Esophagus muscularis mucosa (tissue), 4 donors: Measurements from ENCODE around the gene RET. TPM values are rescaled to one million over a fixed set of nuclear protein-coding genes. Genes with fewer than 3 reads are reported as not detected.
A peak's percentile ranks its signal among the peaks of the same experiment; 100 is the strongest.

ENCODE experiments used
- DNase-seq: peaks from one replicate; pipeline ENCODE4 v3.0.0-alpha.2; 2017; ENCODE audit errors: extremely low spot score
- H3K27ac ChIP-seq, 4 donors: fragments of 200-600 bp; sonication (generic); replicated peaks in 1 of 4; 1 replicate in 3 of 4; 2 replicates in 1 of 4; pipeline ENCODE4 v1.5.1; 2016 to 2019; ENCODE audit warnings: mild to moderate bottlenecking in 1 of 4
- H3K27me3 ChIP-seq, 4 donors: fragments of 200-600 bp; sonication (generic); one replicate each; pipeline versions ENCODE4 v1.5.1 to v1.6.0; 2016 to 2019
- H3K36me3 ChIP-seq, 4 donors: fragments of 200-600 bp; sonication (generic); one replicate each; pipeline ENCODE4 v1.5.1; 2016 to 2019
- H3K4me1 ChIP-seq, 4 donors: fragments of 200-600 bp; sonication (generic); one replicate each; pipeline ENCODE4 v1.5.1; 2016 to 2019
- H3K4me3 ChIP-seq, 4 donors: fragments of 200-600 bp; sonication (generic); 1 replicate in 2 of 4; 2 replicates in 2 of 4; pipeline ENCODE4 v1.5.1; 2016 to 2019; ENCODE audit warnings: mild to moderate bottlenecking in 4 of 4, moderate library complexity in 1 of 4
- H3K9me3 ChIP-seq, 4 donors: fragments of 200-600 bp; sonication (generic); 1 replicate in 3 of 4; 2 replicates in 1 of 4; pipeline ENCODE4 v1.5.1; 2016 to 2019
- EP300 ChIP-seq: sonication (generic); formaldehyde crosslinking; IDR thresholded peaks from one replicate; pipeline ENCODE4 v1.6.1; 2017; ENCODE audit warnings: antibody characterized with exemption
- POLR2A ChIP-seq: fragments of 450-650 bp; IDR thresholded peaks from one replicate; pipeline ENCODE4 v1.6.1; 2017; ENCODE audit warnings: antibody characterized with exemption, moderate library complexity, mild to moderate bottlenecking, low read depth
- POLR2AphosphoS5 ChIP-seq, 2 donors: sonication (generic); formaldehyde crosslinking; IDR thresholded peaks; one replicate each; pipeline ENCODE4 v1.6.1; 2017; ENCODE audit warnings: antibody characterized with exemption in 2 of 2
- WGBS: methylation state at CpG from one replicate; pipeline ENCODE4 v1.1.5; 2018; 5-methylcytosine and 5-hydroxymethylcytosine counted together
- intact Hi-C: fragments of 100-400 bp; cut with DNase I; formaldehyde crosslinking; loops from one replicate; pipeline ENCODE4 v1.15.1; 2023
- total RNA-seq, 4 donors: library from RNA; depleted of rRNA; stranded (reverse); fragments of >200 nt; gene quantifications; one replicate each; pipeline versions ENCODE4 v1.1.0 to v1.2.1, GENCODE V29; 2016
- TF ChIP-seq, protein P1 (sequence below), 3 experiments: fragments of 200-600 bp in 2 of 3; fragments of 450-650 bp in 1 of 3; sonication (generic) in 2 of 3; IDR thresholded peaks; one replicate each; pipeline ENCODE4 v1.5.1; 2017 to 2019; ENCODE audit warnings: antibody characterized with exemption in 3 of 3, mild to moderate bottlenecking in 2 of 3, moderate library complexity in 1 of 3

The RET gene
- total RNA-seq, 4 donors from 2014 or later = 1.7 to 4.0 (median 3.0) TPM

DNA sequence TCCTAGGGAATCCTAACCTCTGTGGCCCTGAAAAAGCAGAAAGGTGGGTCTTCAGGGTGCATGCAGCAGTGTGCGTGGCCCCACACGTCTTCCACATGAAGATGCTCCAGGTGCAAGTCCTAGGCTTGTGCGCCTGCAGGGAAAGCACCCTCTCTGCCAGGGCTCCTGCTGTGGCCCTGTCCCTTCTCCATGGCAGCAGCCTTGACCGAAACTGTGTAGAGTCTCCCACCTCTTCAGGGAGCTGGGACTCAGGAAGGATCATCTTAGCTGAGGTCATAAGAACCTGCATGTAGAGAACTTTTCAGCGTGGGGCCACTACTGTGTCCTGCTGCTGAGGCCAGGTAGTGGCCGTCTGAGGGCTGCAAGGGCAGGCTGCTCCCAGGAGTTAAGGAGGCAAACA is 55.0 kb downstream of the RET start:
- 90% methylated on average over 3 of the region's 6 CpGs for WGBS
- TF ChIP-seq POLR2A (no peak), POLR2AphosphoS5 (IDR thresholded peaks at IDR 0.05) (no peak), EP300 (no peak)
- TF ChIP-seq, protein P1, sequence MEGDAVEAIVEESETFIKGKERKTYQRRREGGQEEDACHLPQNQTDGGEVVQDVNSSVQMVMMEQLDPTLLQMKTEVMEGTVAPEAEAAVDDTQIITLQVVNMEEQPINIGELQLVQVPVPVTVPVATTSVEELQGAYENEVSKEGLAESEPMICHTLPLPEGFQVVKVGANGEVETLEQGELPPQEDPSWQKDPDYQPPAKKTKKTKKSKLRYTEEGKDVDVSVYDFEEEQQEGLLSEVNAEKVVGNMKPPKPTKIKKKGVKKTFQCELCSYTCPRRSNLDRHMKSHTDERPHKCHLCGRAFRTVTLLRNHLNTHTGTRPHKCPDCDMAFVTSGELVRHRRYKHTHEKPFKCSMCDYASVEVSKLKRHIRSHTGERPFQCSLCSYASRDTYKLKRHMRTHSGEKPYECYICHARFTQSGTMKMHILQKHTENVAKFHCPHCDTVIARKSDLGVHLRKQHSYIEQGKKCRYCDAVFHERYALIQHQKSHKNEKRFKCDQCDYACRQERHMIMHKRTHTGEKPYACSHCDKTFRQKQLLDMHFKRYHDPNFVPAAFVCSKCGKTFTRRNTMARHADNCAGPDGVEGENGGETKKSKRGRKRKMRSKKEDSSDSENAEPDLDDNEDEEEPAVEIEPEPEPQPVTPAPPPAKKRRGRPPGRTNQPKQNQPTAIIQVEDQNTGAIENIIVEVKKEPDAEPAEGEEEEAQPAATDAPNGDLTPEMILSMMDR (IDR thresholded peaks at IDR 0.05) = no peak
- H3K4me1 ChIP-seq = peaks cover under 1 to 12% (median 7%) of the 10 kb centered on the region in 4 donors
- no peaks in the 10 kb centered on the region for H3K9me3 ChIP-seq
- H3K4me3 ChIP-seq = no peak overlapping the region
- no peak overlapping the region for H3K27ac ChIP-seq
- peak; percentile 85 for DNase-seq
- intact Hi-C loops = no loop called here
- H3K36me3 ChIP-seq = no peaks in the 10 kb centered on the region
- no peaks in the 10 kb centered on the region for H3K27me3 ChIP-seq

DNA sequence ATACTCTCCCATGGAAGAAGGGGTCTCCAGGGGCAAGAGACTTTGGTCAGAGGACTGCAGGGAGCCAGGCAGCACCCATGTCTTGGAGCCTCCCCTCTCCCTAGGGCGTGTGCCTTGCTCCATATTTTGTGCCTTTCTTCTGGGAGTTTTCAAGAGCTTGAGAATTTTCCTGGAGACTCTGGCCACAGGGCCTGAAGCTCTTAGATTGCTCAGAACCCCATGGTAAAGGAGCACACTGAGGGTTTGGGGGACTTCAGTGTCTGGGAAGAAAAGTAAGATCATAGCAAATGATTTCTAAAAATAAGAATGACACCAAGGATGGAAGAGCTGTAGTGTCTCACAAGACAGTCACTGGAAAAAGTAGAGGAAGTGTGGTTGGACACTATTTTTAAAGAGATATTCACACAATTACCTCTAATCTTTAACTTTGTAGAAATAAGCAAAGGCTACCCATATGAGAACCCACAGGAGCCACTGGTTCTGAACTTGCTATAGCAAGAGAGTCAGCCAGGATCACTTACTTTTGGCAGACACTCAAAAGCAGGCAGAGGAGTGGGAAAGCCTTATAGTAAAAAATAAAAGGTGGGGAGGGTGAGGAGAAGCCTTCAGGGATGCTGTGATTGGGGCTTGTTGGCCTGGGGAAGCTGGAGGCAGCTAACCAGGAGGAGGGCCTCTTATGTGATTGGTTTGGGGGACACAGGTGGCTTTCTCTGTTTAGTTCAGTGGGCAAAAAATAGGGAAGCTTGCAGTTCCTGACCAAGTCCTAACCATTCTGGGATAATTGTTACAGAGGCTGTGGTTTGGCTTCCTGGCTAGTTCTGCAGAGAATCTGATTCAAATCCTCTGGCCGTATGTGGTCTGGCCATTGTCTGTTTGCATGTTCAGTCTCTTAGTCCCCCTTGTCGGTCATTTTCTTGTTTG is 56.3 kb downstream of the RET start:
- Histone ChIP-seq H3K9me3 (no peaks in the 10 kb centered on the region), H3K4me3 (no peak overlapping the region), H3K36me3 (no peaks in the 10 kb centered on the region), H3K27ac (no peak overlapping the region), H3K27me3 (no peaks in the 10 kb centered on the region), H3K4me1 (peaks cover 8 to 19% (median 14%) of the 10 kb centered on the region in 4 donors)
- peak; percentile 66 for DNase-seq
- intact Hi-C loops = no loop called here
- TF ChIP-seq EP300 (no peak), POLR2A (no peak), POLR2AphosphoS5 (IDR thresholded peaks at IDR 0.05) (no peak)
- TF ChIP-seq, protein P1 (IDR thresholded peaks at IDR 0.05) = no peak
- 73% methylated on average over 3 of the region's 3 CpGs for WGBS

DNA sequence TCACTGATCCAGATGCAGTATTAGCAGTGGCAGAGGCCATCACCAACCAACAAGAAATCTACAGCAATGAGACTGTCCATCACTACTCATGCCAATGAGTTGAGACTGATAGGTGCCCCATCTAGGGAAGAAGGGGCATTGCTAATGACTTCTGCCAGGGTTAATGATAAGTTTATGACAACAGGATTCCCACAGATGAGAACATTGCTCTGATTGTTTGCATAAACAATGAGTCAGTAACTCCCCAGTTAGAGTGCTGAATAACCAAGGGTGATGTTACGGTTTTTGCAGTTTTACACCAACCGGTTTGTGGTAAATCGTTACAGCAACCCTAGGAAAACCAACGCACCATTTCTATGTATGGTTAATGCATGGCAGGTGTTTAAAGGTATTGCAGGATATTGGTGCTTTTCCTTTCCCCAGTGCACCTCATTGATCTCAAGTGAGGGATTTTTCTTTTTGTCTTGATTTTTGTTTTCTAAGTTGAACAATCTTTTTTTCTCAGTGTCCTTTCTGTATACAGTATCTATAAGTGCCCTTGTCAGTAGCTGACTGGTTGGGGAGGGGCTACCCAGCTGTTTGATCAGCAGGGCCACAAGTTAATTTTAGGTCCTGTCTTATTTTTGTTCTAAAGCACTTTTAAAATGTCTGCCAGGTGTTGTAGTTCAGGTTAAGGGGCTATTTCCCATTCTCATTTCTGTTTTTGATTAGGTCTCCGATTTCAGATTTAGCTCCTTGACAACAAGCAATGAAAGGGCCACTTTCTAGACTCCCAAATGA is 57.4 kb downstream of the RET start:
- peak; percentile 80 for DNase-seq
- intact Hi-C loops = no loop called here
- Histone ChIP-seq H3K27ac (no peak overlapping the region), H3K36me3 (no peaks in the 10 kb centered on the region), H3K9me3 (no peaks in the 10 kb centered on the region), H3K27me3 (no peaks in the 10 kb centered on the region), H3K4me1 (peaks cover 13 to 20% (median 16%) of the 10 kb centered on the region in 4 donors), H3K4me3 (no peak overlapping the region)
- TF ChIP-seq EP300 = no peak
- TF ChIP-seq POLR2A = no peak
- no peak for TF ChIP-seq POLR2AphosphoS5 (IDR thresholded peaks at IDR 0.05)
- TF ChIP-seq, protein P1 (IDR thresholded peaks at IDR 0.05) = no peak
- WGBS = 92% methylated on average over 5 of the region's 5 CpGs

DNA sequence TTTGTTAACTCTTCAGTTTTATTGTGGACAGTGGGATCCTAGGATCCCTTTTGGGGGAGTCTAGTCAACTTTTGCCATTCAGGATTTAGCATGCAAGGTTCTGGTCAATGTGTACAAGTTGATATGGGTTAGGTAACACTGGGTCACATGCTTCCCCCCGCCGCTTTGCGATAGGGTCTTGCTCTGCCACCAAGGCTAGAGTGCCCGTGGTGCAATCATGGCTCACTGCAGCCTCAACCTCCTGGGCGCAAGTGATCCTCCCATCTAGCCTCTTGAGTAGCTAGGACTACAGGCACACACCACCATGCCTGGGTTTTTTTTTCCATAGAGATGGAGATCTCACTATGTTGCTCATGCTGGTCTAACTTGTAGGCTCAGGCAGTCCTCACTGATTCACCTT is 58.2 kb downstream of the RET start:
- TF ChIP-seq POLR2A (no peak), POLR2AphosphoS5 (IDR thresholded peaks at IDR 0.05) (no peak), EP300 (no peak)
- TF ChIP-seq, protein P1 (IDR thresholded peaks at IDR 0.05) = no peak
- Histone ChIP-seq H3K27ac (no peak overlapping the region), H3K27me3 (no peaks in the 10 kb centered on the region), H3K4me3 (no peak overlapping the region), H3K9me3 (no peaks in the 10 kb centered on the region), H3K4me1 (peaks cover 20 to 28% (median 24%) of the 10 kb centered on the region in 4 donors), H3K36me3 (no peaks in the 10 kb centered on the region)
- intact Hi-C loops = no loop called here
- DNase-seq = no peak
- WGBS = 94% methylated on average over 5 of the region's 5 CpGs
